HG02610 (cell line): Measurements from ENCODE around the gene TNXB.
"Not testable (repeated sequence)": the region's sequence is repeated elsewhere in the genome, so short reads cannot be mapped to it uniquely, and the experiment has no call there.

Experiments used
- ATAC-seq: cut with Tn5 transposase; IDR thresholded peaks from one replicate; pipeline ENCODE4 v1.9.1; 2021; ENCODE audit warnings: mild to moderate bottlenecking, moderate library complexity; ENCODE audit not compliant: unreplicated experiment

The TNXB gene

DNA sequence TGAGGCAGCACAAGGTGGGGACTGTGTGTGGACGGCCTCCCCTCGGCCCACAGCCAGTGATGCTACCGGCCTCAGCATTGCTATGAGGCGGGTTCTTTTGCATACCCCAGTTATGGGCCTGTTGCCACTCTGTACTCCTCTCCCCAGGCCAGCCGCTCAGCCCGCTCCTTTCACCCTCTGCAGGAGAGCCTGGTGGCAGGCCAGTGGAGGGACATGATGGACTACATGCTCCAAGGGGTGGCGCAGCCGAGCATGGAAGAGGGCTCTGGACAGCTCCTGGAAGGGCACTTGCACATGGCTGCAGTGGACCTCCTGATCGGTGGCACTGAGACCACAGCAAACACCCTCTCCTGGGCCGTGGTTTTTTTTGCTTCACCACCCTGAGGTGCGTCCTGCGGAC lies 102.1 kb downstream of the TNXB start:
- ATAC-seq = not testable (repeated sequence)

DNA sequence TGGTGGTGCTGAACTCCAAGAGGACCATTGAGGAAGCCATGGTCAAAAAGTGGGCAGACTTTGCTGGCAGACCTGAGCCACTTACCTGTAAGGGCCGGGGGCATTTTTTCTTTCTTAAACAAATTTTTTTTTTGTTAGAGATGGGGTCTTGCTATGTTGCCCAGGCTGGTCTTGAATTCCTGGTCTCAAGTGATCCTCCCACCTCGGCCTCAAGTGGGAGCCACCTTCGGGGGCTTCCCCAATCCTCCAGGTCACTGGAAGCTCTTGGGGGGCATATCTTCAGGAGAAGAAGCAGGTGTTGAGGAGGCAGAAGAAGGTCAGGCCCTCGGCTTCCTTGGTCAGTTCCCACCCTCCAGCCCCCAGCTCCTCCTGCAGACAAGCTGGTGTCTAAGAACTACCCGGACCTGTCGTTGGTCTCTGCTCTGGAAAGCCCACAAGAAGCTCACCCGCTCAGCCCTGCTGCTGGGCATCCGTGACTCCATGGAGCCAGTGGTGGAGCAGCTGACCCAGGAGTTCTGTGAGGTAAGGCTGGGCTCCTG lies 103.1 kb downstream of the TNXB start:
- not testable (repeated sequence) for ATAC-seq

DNA sequence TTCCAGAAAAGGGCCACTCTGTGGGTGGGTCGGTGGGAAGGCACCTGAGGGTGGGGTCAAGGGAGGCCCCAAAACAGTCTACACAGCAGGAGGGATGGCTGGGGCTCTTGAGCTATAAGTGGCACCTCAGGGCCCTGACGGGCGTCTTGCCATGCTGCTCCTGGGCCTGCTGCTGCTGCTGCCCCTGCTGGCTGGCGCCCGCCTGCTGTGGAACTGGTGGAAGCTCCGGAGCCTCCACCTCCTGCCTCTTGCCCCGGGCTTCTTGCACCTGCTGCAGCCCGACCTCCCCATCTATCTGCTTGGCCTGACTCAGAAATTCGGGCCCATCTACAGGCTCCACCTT lies 103.6 kb downstream of the TNXB start:
- ATAC-seq = not testable (repeated sequence)

DNA sequence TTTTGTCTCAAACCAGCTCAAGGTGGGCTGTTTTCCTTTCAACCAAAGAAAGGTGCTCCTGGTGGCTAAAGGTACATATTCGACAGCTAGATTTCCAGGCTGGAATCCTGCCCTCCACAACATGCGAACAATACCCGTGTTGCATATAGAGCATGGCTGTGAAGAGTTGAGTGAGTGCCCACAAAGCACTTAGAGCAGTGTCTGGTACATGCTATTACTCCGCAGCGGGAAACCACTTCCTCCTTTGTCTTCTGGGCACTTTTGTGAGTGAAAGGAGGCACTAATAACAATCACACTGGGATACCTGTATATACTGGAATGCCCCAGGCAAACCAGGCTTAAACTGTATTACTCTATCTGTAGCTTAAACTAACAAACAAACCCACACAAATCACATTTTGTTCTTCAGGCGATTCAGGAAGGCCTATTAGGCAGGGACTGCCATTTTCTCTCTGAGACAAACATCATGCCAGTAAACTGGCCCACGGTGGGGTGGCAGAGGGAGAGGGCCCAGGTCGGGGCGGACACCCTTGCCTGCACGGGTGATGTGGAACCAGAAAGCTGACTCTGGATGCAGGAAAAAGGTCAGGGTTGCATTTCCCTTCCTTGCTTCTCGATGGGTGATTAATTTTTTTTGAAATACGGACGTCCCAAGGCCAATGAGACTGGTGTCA lies 104.1 kb downstream of the TNXB start:
- not testable (repeated sequence) for ATAC-seq

DNA sequence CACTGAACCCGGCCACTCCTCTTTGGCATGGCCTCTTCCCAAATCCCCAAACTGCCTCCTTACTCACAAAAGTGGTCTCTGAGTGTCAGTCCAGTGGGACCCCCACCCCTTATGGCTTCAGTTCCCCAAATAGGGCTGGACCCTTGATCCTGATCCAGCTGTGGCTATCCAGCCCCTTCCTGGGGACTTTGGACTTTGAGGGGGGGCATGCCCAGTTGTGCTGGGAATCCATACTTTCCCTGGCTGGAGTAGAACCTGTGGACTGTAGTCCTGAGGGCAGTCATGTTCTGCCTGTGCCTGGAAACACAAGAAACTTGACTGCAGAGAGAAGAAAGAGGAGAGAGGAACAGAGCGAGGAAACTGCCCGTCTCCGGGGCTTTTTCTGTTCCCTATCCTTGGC lies 104.7 kb downstream of the TNXB start:
- ATAC-seq = not testable (repeated sequence)

DNA sequence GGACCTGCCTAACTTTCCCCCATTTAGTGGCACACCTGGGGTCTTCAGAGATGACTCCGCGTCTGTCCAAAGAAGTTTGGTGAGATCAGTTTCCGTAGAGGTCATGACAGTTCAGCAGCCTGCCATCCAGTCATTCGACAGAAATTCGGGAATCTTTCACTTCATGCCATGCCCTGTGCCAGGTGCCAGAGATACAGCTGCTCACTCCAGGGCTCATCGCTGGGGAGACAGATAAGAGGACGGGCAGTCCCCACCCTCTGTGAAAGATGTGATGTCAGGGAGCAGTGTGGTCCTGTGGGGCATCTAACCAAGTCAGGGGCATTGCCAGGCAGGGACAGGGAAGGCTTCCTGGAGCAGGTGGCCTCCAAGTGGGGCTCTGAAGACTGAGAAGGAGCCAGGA lies 105.8 kb downstream of the TNXB start:
- not testable (repeated sequence) for ATAC-seq

DNA sequence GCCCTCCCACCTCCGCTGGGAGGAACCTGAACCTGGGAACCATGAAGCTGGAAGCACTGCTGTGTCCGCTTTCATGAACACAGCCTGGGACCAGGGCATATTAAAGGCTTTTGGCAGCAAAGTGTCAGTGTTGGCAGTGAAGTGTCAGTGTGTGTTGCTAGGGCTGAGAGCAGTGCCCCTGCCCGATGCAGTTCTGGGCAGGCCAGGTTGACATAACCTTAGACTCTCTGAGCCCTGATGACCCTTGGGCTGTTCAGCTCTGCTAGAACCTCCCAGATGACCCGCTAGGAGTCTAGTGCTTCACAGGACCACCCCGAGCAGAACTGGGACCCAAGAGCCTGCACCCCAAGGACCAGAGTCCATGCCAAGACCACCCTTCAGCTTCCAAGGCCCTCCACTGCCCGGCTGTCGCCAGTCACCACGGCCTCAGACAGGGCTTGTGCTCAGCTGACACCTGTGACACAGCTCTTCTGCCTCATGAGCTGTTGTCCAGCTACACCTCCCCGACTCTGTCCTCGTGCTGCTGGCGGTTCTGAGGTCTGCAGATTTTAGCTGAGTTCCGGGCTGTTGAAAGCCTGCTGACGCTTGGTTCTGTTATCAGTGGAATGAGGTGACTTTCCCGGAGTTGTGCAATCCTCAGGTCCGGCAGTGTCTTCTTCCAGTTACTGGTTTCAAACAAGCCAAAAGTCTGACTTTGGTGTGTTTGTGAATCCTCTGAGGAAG lies 106.4 kb downstream of the TNXB start:
- not testable (repeated sequence) for ATAC-seq

DNA sequence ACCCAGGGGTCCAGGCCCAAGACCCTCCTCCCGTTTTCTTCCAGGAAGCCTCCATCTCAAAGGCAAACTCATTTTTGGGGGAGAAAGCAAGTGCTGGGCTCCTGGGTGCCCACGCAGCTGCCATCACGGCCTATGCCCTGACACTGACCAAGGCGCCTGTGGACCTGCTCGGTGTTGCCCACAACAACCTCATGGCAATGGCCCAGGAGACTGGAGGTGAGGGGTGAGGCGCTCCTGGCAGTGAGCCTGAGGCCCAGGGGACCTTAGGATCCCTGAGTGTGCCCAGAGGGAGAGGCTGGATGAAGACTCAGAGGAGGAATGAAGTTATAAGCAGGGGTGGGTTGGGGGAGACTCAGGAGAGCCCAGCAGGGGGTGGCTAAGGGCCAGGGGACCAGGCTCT lies 112.8 kb downstream of the TNXB start:
- ATAC-seq = not testable (repeated sequence)

DNA sequence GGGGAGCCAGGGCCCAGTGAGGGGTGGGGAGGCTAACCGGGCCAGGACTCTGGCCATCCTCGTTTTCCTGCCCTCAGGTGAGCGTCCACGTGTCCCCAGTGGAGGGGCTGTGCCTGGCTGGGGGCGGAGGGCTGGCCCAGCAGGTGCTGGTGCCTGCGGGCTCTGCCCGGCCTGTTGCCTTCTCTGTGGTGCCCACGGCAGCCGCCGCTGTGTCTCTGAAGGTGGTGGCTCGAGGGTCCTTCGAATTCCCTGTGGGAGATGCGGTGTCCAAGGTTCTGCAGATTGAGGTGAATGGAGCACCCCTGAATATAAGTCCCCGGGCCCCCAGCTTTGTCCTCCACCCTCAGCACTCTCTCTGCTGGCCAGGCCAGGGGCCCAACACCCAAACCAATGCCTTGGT lies 114.7 kb downstream of the TNXB start:
- not testable (repeated sequence) for ATAC-seq
